Body of pancreas (tissue), 4 donors: Measurements from ENCODE around the gene CGNL1. TPM values are rescaled to one million over a fixed set of nuclear protein-coding genes. Genes with fewer than 3 reads are reported as not detected.

Source experiments
- ATAC-seq: fragments of 150-250 bp; one replicate; pipeline ENCODE4 v1.9.1; 2016
- DNase-seq, 4 donors: peaks; one replicate each; pipeline ENCODE4 v3.0.0-alpha.2; 2019
- H3K27ac ChIP-seq, 4 donors: fragments of 200-600 bp; sonication (generic); 1 replicate in 3 of 4; 2 replicates in 1 of 4; pipeline versions ENCODE4 v1.5.1 to v1.6.1; 2016 to 2019; ENCODE audit warnings: mild to moderate bottlenecking in 1 of 4, mixed read lengths in 1 of 4, moderate library complexity in 1 of 4
- H3K27me3 ChIP-seq, 2 donors: fragments of 200-600 bp; sonication (generic); one replicate each; pipeline ENCODE4 v1.6.0; 2016; ENCODE audit warnings: mild to moderate bottlenecking in 1 of 2
- H3K36me3 ChIP-seq, 2 donors: fragments of 200-600 bp; sonication (generic); replicated peaks in 1 of 2; 2 replicates each; pipeline ENCODE4 v1.5.1; 2016; ENCODE audit warnings: low read depth in 2 of 2; ENCODE audit not compliant: insufficient read depth in 1 of 2
- H3K4me1 ChIP-seq: fragments of 200-600 bp; sonication (generic); one replicate; pipeline ENCODE4 v1.6.0; 2016
- H3K4me3 ChIP-seq, 2 donors: fragments of 200-600 bp; sonication (generic); 1 replicate in 1 of 2; 2 replicates in 1 of 2; pipeline ENCODE4 v1.5.1; 2016 to 2019
- H3K9me3 ChIP-seq, 3 donors: fragments of 200-600 bp; sonication (generic); 1 replicate in 2 of 3; 2 replicates in 1 of 3; pipeline ENCODE4 v1.5.1; 2016
- CTCF ChIP-seq, 7 experiments: fragments of 450-650 bp in 4 of 7; fragments of 200-600 bp in 3 of 7; sonication (generic) in 3 of 7; IDR thresholded peaks; one replicate each; pipeline ENCODE4 v1.5.1; 2016 to 2019; ENCODE audit warnings: antibody characterized with exemption in 7 of 7
- POLR2A ChIP-seq, 3 donors: fragments of 450-650 bp; IDR thresholded peaks; one replicate each; pipeline ENCODE4 v1.6.1; 2016; ENCODE audit warnings: antibody characterized with exemption in 3 of 3, mild to moderate bottlenecking in 2 of 3
- WGBS, 2 donors: methylation state at CpG; one replicate each; pipeline ENCODE4 v1.1.5; 2017; 5-methylcytosine and 5-hydroxymethylcytosine counted together
- intact Hi-C: fragments of 100-400 bp; cut with DNase I; formaldehyde crosslinking; loops from one replicate; pipeline ENCODE4 v1.15.1; 2023
- total RNA-seq, 2 donors: library from RNA; depleted of rRNA; stranded (reverse); fragments of >200 nt; gene quantifications; one replicate each; pipeline ENCODE4 v1.1.0, GENCODE V29; 2016

Gene CGNL1
- total RNA-seq, 2 donors from 2014 or later: 24.7 to 30.6 TPM

GRCh38 chr15:57355259-57355658, 21.0 kb upstream of the CGNL1 start:
- WGBS, 2 donors: 90 to 93% methylated on average over 8 of the region's 8 CpGs
- ATAC-seq: no peak

GRCh38 chr15:57356178-57356577, 20.1 kb upstream of the CGNL1 start:
- intact Hi-C loops: no loop called here
- no peak for TF ChIP-seq CTCF (IDR thresholded peaks at IDR 0.05)
- no peak for TF ChIP-seq POLR2A (IDR thresholded peaks at IDR 0.05)
- Histone ChIP-seq H3K27ac (no peak overlapping the region), H3K9me3 (no peaks in the 10 kb centered on the region), H3K27me3 (no peaks in the 10 kb centered on the region), H3K4me1 (no peaks in the 10 kb centered on the region), H3K4me3 (no peak overlapping the region), H3K36me3 (no peaks in the 10 kb centered on the region)
- ATAC-seq: no peak
- no peak for DNase-seq

More at GRCh38 chr15:57355259-57355658, 21.0 kb upstream of the CGNL1 start:
- DNase-seq: no peak
- TF ChIP-seq POLR2A (IDR thresholded peaks at IDR 0.05) (no peak), CTCF (IDR thresholded peaks at IDR 0.05) (no peak)
- no peaks in the 10 kb centered on the region for H3K9me3 ChIP-seq
- H3K36me3 ChIP-seq: no peaks in the 10 kb centered on the region
- H3K4me3 ChIP-seq: no peak overlapping the region
- intact Hi-C loops: no loop called here
- no peaks in the 10 kb centered on the region for H3K27me3 ChIP-seq
- H3K27ac ChIP-seq: no peak overlapping the region
- no peaks in the 10 kb centered on the region for H3K4me1 ChIP-seq

- no peaks in the 10 kb centered on the region for H3K9me3 ChIP-seq
- H3K27ac ChIP-seq: no peak overlapping the region
- H3K4me1 ChIP-seq: no peaks in the 10 kb centered on the region
- H3K4me3 ChIP-seq: no peak overlapping the region
- no peak for DNase-seq
- ATAC-seq: no peak
- intact Hi-C loops: no loop called here
- no peaks in the 10 kb centered on the region for H3K36me3 ChIP-seq
- 81 to 82% methylated on average over 4 of the region's 4 CpGs for WGBS, 2 donors
- H3K27me3 ChIP-seq: no peaks in the 10 kb centered on the region
- TF ChIP-seq POLR2A (IDR thresholded peaks at IDR 0.05) (no peak), CTCF (IDR thresholded peaks at IDR 0.05) (no peak)
Observed at GRCh38 chr15:57356636-57357035, 19.7 kb upstream of the CGNL1 start.

GRCh38 chr15:57357799-57358198, 18.5 kb upstream of the CGNL1 start:
- Histone ChIP-seq H3K27ac (no peak overlapping the region), H3K9me3 (no peaks in the 10 kb centered on the region), H3K36me3 (no peaks in the 10 kb centered on the region), H3K27me3 (no peaks in the 10 kb centered on the region), H3K4me1 (no peaks in the 10 kb centered on the region), H3K4me3 (no peak overlapping the region)
- TF ChIP-seq CTCF (IDR thresholded peaks at IDR 0.05): no peak
- TF ChIP-seq POLR2A (IDR thresholded peaks at IDR 0.05): no peak
- DNase-seq (no peak), ATAC-seq (no peak)
- WGBS, 2 donors: 89 to 92% methylated on average over 1 of the region's 1 CpG
- intact Hi-C loops: no loop called here

GRCh38 chr15:57358571-57358970, 17.7 kb upstream of the CGNL1 start:
- Histone ChIP-seq H3K36me3 (no peaks in the 10 kb centered on the region), H3K27ac (no peak overlapping the region), H3K4me1 (no peaks in the 10 kb centered on the region), H3K9me3 (no peaks in the 10 kb centered on the region), H3K27me3 (no peaks in the 10 kb centered on the region), H3K4me3 (no peak overlapping the region)
- DNase-seq: no peak
- no peak for ATAC-seq
- WGBS, 2 donors: 66 to 72% methylated on average over 2 of the region's 2 CpGs
- TF ChIP-seq POLR2A (IDR thresholded peaks at IDR 0.05) (no peak), CTCF (IDR thresholded peaks at IDR 0.05) (no peak)
- intact Hi-C loops: no loop called here
